Gastrocnemius medialis (tissue), 4 donors: Measurements from ENCODE around the gene ADRM1. TPM values are rescaled to one million over a fixed set of nuclear protein-coding genes. Genes with fewer than 3 reads are reported as not detected.

Experiments used
- ATAC-seq, 2 donors: fragments of 150-250 bp; one replicate each; pipeline ENCODE4 v1.9.1; 2016
- DNase-seq, 2 donors: peaks; one replicate each; pipeline ENCODE4 v3.0.0-alpha.2; 2019
- H3K27ac ChIP-seq, 4 donors: fragments of 200-600 bp; sonication (generic); 1 replicate in 1 of 4; 2 replicates in 3 of 4; pipeline ENCODE4 v1.5.1; 2016 to 2018; ENCODE audit warnings: mild to moderate bottlenecking in 2 of 4, moderate library complexity in 1 of 4
- H3K27me3 ChIP-seq, 3 donors: fragments of 200-600 bp; sonication (generic) in 2 of 3; 1 replicate in 1 of 3; 2 replicates in 2 of 3; pipeline versions ENCODE4 v1.5.1 to v1.6.0; 2016 to 2019; ENCODE audit warnings: mild to moderate bottlenecking in 1 of 3, moderate library complexity in 1 of 3
- H3K36me3 ChIP-seq, 2 donors: fragments of 200-600 bp; sonication (generic) in 1 of 2; one replicate each; pipeline ENCODE4 v1.5.1; 2017 to 2018
- H3K4me1 ChIP-seq, 2 donors: fragments of 200-600 bp; sonication (generic) in 1 of 2; one replicate each; pipeline ENCODE4 v1.5.1; 2016 to 2017; ENCODE audit warnings: mild to moderate bottlenecking in 2 of 2
- H3K4me3 ChIP-seq, 4 donors: fragments of 200-600 bp; sonication (generic) in 3 of 4; 1 replicate in 1 of 4; 2 replicates in 3 of 4; pipeline ENCODE4 v1.5.1; 2016 to 2019; ENCODE audit warnings: mild to moderate bottlenecking in 2 of 4
- H3K9me3 ChIP-seq, 3 donors: fragments of 200-600 bp; sonication (generic) in 2 of 3; 1 replicate in 1 of 3; 2 replicates in 2 of 3; pipeline ENCODE4 v1.5.1; 2016 to 2019
- CTCF ChIP-seq, 5 experiments: fragments of 450-650 bp in 3 of 5; fragments of 200-600 bp in 2 of 5; sonication (generic) in 2 of 5; IDR thresholded peaks in 4 of 5; conservative IDR thresholded peaks in 1 of 5; 1 replicate in 4 of 5; 2 replicates in 1 of 5; pipeline ENCODE4 v1.5.1; 2016 to 2019; ENCODE audit warnings: antibody characterized with exemption in 5 of 5, mild to moderate bottlenecking in 3 of 5, moderate library complexity in 3 of 5
- POLR2A ChIP-seq, 2 donors: fragments of 450-650 bp; IDR thresholded peaks; one replicate each; pipeline ENCODE4 v1.6.1; 2017; ENCODE audit warnings: antibody characterized with exemption in 2 of 2, mild to moderate bottlenecking in 2 of 2, moderate library complexity in 2 of 2
- in situ Hi-C, 4 donors: fragments of 200-750 bp; cut with MboI; loops; one replicate each; pipeline versions ENCODE4 v1.15.0 to v1.8.0; 2017; ENCODE audit warnings: low sequenced_read_pairs in 4 of 4
- intact Hi-C: fragments of 100-400 bp; cut with DNase I; formaldehyde crosslinking; loops from one replicate; pipeline ENCODE4 v1.15.1; 2023; ENCODE audit warnings: low total_unique reads
- total RNA-seq, 4 donors: library from RNA; depleted of rRNA; stranded (reverse); fragments of >200 nt; gene quantifications; one replicate each; pipeline versions ENCODE4 v1.1.0 to v1.2.3, GENCODE V29; 2016

The ADRM1 gene
- total RNA-seq, 4 donors from 2014 or later = 389 to 644 (median 611) TPM

- H3K4me1 ChIP-seq = peaks cover 5 to 13% of the 10 kb centered on the region in 2 donors
- TF ChIP-seq POLR2A (IDR thresholded peaks at IDR 0.05) (no peak), CTCF (IDR thresholded peaks at IDR 0.05 in 4 of 5, conservative IDR thresholded peaks at IDR 0.05 in 1 of 5) (no peak)
- H3K27me3 ChIP-seq = no peaks in the 10 kb centered on the region
- in situ Hi-C loops (no loop called here), intact Hi-C loops (no loop called here)
- H3K36me3 ChIP-seq = peaks cover 0 to 50% of the 10 kb centered on the region in 2 donors
- no peak overlapping the region for H3K4me3 ChIP-seq
- DNase-seq (no peak), ATAC-seq (no peak)
- no peak overlapping the region for H3K27ac ChIP-seq
- no peaks in the 10 kb centered on the region for H3K9me3 ChIP-seq
These were observed 9.8 kb downstream of the ADRM1 start for GRCh38 chr20:62312662-62312977.

- no peak for DNase-seq
- intact Hi-C loops = no loop called here
These were observed 10.2 kb downstream of the ADRM1 start for GRCh38 chr20:62313021-62313420.

GRCh38 chr20:62313460-62314338 lies 10.9 kb downstream of the ADRM1 start:
- Histone ChIP-seq H3K27me3 (no peaks in the 10 kb centered on the region), H3K4me1 (peaks cover 0 to 2% of the 10 kb centered on the region in 2 donors), H3K27ac (no peak overlapping the region), H3K36me3 (peaks cover 0 to 39% of the 10 kb centered on the region in 2 donors), H3K9me3 (no peaks in the 10 kb centered on the region), H3K4me3 (no peak overlapping the region)
- no peak for DNase-seq
- in situ Hi-C loops (no loop called here), intact Hi-C loops (no loop called here)
- TF ChIP-seq POLR2A (IDR thresholded peaks at IDR 0.05) (no peak), CTCF (IDR thresholded peaks at IDR 0.05 in 4 of 5, conservative IDR thresholded peaks at IDR 0.05 in 1 of 5) (no peak)
- no peak for ATAC-seq

More at GRCh38 chr20:62313021-62313420, 10.2 kb downstream of the ADRM1 start:
- no peak for ATAC-seq
- TF ChIP-seq CTCF (IDR thresholded peaks at IDR 0.05 in 4 of 5, conservative IDR thresholded peaks at IDR 0.05 in 1 of 5) = no peak
- Histone ChIP-seq H3K36me3 (peaks cover 0 to 46% of the 10 kb centered on the region in 2 donors), H3K4me1 (peaks cover 5 to 9% of the 10 kb centered on the region in 2 donors), H3K27me3 (no peaks in the 10 kb centered on the region), H3K27ac (no peak overlapping the region), H3K4me3 (no peak overlapping the region), H3K9me3 (no peaks in the 10 kb centered on the region)
- in situ Hi-C loops = no loop called here

- H3K4me3 ChIP-seq = no peak overlapping the region
- intact Hi-C loops = no loop called here
- no peak for ATAC-seq
- no peak overlapping the region for H3K27ac ChIP-seq
- no peaks in the 10 kb centered on the region for H3K4me1 ChIP-seq
- H3K27me3 ChIP-seq = no peaks in the 10 kb centered on the region
- peaks cover 0 to 33% of the 10 kb centered on the region in 2 donors for H3K36me3 ChIP-seq
- H3K9me3 ChIP-seq = no peaks in the 10 kb centered on the region
- DNase-seq = no peak
- in situ Hi-C loops = no loop called here
- TF ChIP-seq POLR2A (IDR thresholded peaks at IDR 0.05) (no peak), CTCF (IDR thresholded peaks at IDR 0.05 in 4 of 5, conservative IDR thresholded peaks at IDR 0.05 in 1 of 5) (no peak)
These were observed 11.5 kb downstream of the ADRM1 start for GRCh38 chr20:62314339-62314638.
